ENCODE measurements around the gene DNAJC27.

The DNAJC27 gene

GRCh38 chr2:24971286-24971535, 544 bp downstream of the DNAJC27 start:
- DNase-seq (ENCODE audit: extremely low read depth in 1 of 2, low read depth in 1 of 2), result peak in 1 of 2 donors; percentile 9

- DNase-seq (ENCODE audit: extremely low read depth in 1 of 2, low read depth in 1 of 2), result no peak
These were observed 1.1 kb downstream of the DNAJC27 start for GRCh38 chr2:24970483-24971285.

GRCh38 chr2:24969784-24970183, 2.0 kb downstream of the DNAJC27 start:
- no peak for DNase-seq (ENCODE audit: extremely low read depth in 1 of 2, low read depth in 1 of 2)

DNA sequence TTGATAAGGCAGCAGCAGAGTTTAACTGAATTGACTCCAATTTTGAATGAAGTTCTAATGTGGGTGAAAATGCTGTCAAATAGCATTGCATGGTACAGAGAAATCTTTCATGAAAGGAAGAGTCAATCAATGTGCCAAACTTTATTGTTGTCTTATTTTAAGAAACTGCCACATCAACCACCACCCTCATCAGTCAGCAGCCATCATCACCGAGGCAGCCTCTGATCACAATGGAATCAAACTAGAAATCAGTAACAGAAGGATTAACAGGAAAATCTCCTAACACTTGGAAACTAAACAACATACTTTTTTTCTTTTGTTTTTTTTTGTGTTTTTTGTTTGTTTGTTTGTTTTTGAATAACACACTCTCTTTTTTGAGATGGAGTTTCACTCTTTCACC, 9.9 kb downstream of the DNAJC27 start:
- DNase-seq (ENCODE audit: extremely low read depth in 1 of 2, low read depth in 1 of 2), result no peak

GRCh38 chr2:24959761-24960160, 12.0 kb downstream of the DNAJC27 start:
- DNase-seq (ENCODE audit: extremely low read depth in 1 of 2, low read depth in 1 of 2), result no peak

GRCh38 chr2:24958411-24958935, 13.3 kb downstream of the DNAJC27 start:
- DNase-seq (ENCODE audit: extremely low read depth in 1 of 2, low read depth in 1 of 2), result no peak

DNA sequence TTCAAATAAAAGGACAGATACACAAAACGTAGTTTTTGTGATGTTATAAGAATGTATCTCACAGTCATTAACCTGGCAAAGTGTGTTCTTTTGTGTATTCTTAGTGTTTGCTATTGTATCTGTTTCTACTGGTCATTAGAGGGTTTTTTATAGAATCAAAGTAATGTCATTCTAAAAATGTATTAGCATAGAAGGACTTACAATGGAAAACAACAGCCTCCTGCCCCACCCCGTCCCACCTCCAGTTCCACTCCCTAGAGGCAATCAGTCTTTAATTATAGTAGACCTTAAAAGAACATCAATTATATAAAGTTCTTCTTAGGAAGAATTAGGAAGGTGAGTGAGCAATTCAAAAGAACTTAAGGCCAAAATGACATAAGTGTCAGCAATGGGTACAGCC, 13.8 kb downstream of the DNAJC27 start:
- no peak for DNase-seq (ENCODE audit: extremely low read depth in 1 of 2, low read depth in 1 of 2)

GRCh38 chr2:24957221-24957620, 14.5 kb downstream of the DNAJC27 start:
- DNase-seq (ENCODE audit: extremely low read depth in 1 of 2, low read depth in 1 of 2), result no peak

DNA sequence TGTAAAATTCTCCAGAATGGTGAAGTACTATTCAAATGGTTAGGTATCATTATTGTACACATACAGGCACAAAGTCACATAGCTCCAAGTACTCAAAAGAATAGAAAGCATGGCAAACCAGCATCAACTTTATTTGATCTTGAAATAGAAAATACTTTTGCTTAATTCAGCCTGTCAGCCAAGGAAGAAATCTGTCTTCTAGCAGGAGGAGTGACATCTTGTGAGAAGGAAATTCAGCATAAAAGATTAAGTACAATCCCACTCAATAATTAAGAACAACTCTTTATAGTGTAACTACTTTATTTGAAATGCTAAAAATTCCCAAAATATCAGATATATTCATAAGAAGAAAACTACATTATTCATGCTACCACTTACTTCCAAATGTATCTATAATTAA, 15.8 kb downstream of the DNAJC27 start:
- no peak for DNase-seq (ENCODE audit: extremely low read depth in 1 of 2, low read depth in 1 of 2)

DNA sequence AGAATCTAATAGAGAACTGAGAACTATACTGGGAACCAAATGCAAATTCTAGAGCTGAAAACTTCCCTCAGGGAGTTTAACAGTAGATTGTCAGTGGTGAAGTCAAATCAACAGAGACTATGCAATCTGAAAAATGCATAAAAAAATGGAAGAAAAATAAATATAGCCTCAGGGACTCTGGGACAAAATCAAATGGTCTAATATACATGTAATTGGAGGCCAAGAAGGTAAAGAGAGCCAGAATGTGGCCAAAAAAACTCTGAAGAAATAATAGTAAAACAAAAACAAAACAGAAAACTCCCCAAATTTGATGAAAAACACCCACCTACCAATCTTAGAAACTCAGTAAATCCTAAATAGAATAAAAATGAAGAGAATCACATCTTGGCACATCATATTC, 16.5 kb downstream of the DNAJC27 start:
- DNase-seq (ENCODE audit: extremely low read depth in 1 of 2, low read depth in 1 of 2), result no peak

DNA sequence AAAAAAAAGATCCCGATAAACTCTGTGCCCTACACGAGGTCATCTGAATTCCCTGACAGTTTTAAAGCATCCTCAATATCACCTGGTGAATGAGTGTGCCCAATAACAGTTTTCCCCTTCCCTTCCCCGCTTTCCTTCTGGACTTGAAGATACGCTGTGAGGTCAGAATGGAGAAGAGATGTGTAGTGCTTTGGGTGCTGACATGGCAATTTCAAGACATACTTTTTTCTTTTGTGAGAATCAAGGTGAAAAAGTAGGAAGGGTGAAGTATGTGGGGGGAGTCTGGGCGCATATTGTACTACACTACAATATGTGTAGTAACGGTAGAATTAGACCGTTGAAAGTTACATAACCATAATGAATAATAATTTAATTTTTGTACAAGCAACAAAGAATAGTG, 21.7 kb downstream of the DNAJC27 start:
- no peak for DNase-seq (ENCODE audit: extremely low read depth in 1 of 2, low read depth in 1 of 2)

DNA sequence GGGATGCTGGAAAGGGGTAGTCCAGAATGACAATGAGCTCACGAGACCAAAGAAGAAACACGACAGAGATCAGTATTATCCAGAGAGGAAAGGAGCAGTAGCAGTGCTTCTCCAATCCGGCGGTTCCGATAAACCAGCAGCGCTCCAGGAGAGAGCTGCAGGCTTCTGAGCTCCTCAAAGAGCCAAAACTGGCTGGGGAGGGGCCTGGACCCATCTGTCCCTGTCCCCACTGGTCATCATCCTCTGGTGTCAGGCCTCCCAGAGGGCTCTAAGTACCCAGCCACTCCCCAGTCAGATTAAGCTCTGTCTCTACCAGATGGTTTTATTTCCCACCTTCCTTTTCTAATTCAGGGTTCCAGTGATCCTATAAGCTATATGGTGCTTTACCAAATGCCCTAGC, 23.2 kb downstream of the DNAJC27 start:
- no peak for DNase-seq (ENCODE audit: extremely low read depth in 1 of 2, low read depth in 1 of 2)

DNA sequence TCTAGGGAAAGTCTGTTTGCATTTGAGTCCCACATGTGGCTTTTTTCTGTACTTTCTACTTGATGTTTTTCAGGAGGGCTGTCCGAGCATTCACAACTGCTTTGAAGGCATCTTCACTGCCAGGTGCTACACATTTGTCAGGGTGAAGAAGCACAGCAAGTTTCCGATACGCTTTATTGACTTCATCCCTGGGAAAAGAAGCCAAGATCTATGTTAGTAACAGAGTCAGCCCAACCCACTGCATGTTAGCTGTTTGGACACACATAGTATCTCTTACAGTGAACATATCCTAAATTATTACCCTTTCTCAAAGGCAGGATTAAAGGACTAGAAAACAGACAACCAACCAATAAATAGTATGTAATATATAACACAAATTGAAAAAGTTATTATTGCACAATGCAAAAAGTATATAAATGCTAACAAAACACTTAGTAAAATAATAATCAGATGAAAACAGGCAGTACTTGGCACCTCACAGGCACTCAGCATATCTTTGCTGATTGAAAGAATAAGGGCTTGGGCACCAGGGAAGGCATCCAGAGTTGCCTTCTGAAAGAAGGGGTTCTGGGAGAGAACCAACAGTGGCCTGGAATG, 24.1 kb downstream of the DNAJC27 start:
- DNase-seq (ENCODE audit: extremely low read depth in 1 of 2, low read depth in 1 of 2), result no peak

- DNase-seq (ENCODE audit: extremely low read depth in 1 of 2, low read depth in 1 of 2), result no peak
These were observed 25.8 kb downstream of the DNAJC27 start for GRCh38 chr2:24945907-24946306.

- DNase-seq (ENCODE audit: extremely low read depth in 1 of 2, low read depth in 1 of 2), result no peak
These were observed 28.2 kb downstream of the DNAJC27 start for GRCh38 chr2:24943427-24944053.

DNA sequence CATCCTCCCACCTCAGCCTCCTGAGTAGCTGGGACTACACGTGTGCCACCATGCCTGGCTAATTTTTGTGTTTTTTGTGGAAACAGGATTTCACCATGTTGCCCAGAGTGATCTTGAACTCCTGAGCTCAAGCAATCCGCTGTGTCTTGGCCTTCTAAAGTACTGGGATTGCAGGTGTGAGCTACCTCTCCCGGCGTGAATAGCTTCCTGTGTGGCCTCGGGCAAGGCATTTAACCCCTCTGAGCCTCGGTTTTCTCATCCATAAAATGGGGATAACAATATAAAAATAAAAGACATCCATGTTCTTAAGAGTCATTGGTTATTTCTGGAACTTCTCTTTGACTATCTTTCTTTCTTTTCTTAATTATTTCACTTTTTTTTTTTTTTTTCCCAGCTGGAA, 32.4 kb downstream of the DNAJC27 start:
- DNase-seq (ENCODE audit: extremely low read depth in 1 of 2, low read depth in 1 of 2), result no peak

- no peak for DNase-seq (ENCODE audit: extremely low read depth in 1 of 2, low read depth in 1 of 2)
These were observed 34.5 kb downstream of the DNAJC27 start for GRCh38 chr2:24937236-24937635.

- DNase-seq (ENCODE audit: extremely low read depth in 1 of 2, low read depth in 1 of 2), result no peak
These were observed 36.6 kb downstream of the DNAJC27 start for GRCh38 chr2:24935145-24935544.

DNA sequence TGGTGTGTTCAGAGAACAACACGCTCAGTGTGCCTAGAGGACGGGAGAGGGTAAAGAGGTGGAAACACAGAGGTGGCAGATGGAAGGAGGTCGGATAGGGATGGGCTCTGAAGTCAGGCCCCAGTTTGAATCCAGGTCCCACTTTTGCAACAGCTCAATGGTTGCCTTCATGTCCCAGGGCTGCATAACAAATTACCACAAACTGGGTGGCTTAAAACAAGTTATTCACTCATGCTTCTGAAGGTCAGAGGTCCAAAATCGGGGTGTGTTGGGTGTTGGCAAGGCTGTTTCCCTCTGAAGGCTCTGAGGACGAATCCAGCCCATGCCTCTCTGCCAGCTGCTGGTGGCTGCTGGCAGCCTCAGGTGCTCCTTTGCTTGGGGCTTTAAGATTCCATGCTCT, 39.0 kb downstream of the DNAJC27 start:
- DNase-seq (ENCODE audit: extremely low read depth in 1 of 2, low read depth in 1 of 2), result no peak

- DNase-seq (ENCODE audit: extremely low read depth in 1 of 2, low read depth in 1 of 2), result no peak
These were observed 41.0 kb downstream of the DNAJC27 start for GRCh38 chr2:24930768-24931167.

DNA sequence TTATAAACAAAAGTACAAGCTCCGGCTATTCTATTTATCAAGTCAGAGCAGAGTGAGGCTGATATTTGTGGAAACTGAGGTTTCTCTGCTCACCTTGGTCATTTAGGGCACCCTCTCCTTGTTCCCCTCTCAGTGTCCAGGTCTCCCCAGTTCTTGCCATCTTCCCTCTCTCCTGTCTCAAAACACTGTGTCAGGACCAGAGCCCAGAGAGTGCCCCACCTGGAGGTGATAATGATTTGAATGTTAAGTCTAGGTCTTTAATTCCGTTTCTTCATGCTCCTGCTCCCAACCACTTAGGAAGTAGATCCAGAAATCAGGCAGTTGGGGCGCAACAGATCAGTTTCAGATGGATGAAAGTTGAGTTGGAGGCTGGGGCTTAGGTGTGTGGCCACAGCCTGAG, 42.5 kb downstream of the DNAJC27 start:
- DNase-seq (ENCODE audit: extremely low read depth in 1 of 2, low read depth in 1 of 2), result no peak

DNA sequence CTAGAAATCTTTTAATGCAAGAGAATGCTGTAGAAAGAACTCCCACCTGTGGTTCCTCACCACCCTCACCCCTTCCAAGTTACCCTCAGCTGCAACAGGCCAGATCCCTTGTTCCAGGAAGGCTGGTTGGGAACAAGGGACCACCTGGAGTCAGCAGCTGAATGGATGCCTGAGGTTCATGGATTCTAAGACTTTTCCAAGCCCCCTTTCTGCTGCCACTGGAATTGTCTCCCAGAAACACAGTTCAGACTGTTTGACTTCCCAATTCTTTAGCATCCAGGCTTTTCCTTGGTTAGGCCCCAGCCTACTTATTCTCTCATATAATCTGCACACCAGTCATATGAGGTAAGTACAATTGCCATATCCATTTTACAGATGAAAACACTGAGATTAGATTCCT, 43.7 kb downstream of the DNAJC27 start:
- no peak for DNase-seq (ENCODE audit: extremely low read depth in 1 of 2, low read depth in 1 of 2)
